ENCODE data around the gene PSMC6. TPM values are rescaled to one million over a fixed set of nuclear protein-coding genes. Genes with fewer than 3 reads are reported as not detected.

The PSMC6 gene
- total and polyA plus RNA-seq, 2 of the 8 experiments (the other 6 are each of a cell fraction or from before 2014, with no cell fraction given) = 45.1 to 107 TPM

- TF ChIP-seq SIN3A (conservative IDR thresholded peaks at IDR 0.05 in 1 of 2, IDR thresholded peaks at IDR 0.05 in 1 of 2; ENCODE audit: low read depth in 1 of 2, low read length in 2 of 2) = no peak
Measured at GRCh38 chr14:52692248-52692962, 14.6 kb upstream of the PSMC6 start (continued).

Measured in H1 (cell line).